WERI-Rb-1 (cell line): ENCODE data around the gene BUD23.
"Not testable (repeated sequence)": the region's sequence is repeated elsewhere in the genome, so short reads cannot be mapped to it uniquely, and the experiment has no call there.

ENCODE experiments used
- DNase-seq: peaks from one replicate; pipeline ENCODE4 v3.0.0-alpha.2; 2020
- H3K27ac ChIP-seq: fragments of 250-450 bp; sonication (Bioruptor Pico); 2 replicates; pipeline ENCODE4 v1.5.1; 2020; ENCODE audit warnings: mild to moderate bottlenecking, moderate library complexity
- H3K27me3 ChIP-seq: fragments of 250-450 bp; sonication (Bioruptor Pico); 2 replicates; pipeline ENCODE4 v1.5.1; 2021; ENCODE audit warnings: mild to moderate bottlenecking, low read depth, moderate library complexity; ENCODE audit not compliant: insufficient read depth, severe bottlenecking
- H3K36me3 ChIP-seq: fragments of 250-450 bp; sonication (Bioruptor Pico); 2 replicates; pipeline ENCODE4 v1.5.1; 2020; ENCODE audit warnings: mild to moderate bottlenecking, moderate library complexity
- H3K4me3 ChIP-seq: 2 replicates; pipeline ENCODE4 v1.5.1; 2011; ENCODE audit warnings: low read depth, mild to moderate bottlenecking, control low read depth, low read length
- H3K9me3 ChIP-seq: fragments of 250-450 bp; sonication (Bioruptor Pico); 2 replicates; pipeline ENCODE4 v1.5.1; 2021; ENCODE audit warnings: mild to moderate bottlenecking, moderate library complexity; ENCODE audit not compliant: severe bottlenecking
- TF ChIP-seq, protein P1 (sequence below): IDR thresholded peaks from 2 replicates; pipeline ENCODE4 v1.5.1; 2011; ENCODE audit warnings: low read depth, mild to moderate bottlenecking, control low read depth, inconsistent platforms, low read length

The BUD23 gene

DNA sequence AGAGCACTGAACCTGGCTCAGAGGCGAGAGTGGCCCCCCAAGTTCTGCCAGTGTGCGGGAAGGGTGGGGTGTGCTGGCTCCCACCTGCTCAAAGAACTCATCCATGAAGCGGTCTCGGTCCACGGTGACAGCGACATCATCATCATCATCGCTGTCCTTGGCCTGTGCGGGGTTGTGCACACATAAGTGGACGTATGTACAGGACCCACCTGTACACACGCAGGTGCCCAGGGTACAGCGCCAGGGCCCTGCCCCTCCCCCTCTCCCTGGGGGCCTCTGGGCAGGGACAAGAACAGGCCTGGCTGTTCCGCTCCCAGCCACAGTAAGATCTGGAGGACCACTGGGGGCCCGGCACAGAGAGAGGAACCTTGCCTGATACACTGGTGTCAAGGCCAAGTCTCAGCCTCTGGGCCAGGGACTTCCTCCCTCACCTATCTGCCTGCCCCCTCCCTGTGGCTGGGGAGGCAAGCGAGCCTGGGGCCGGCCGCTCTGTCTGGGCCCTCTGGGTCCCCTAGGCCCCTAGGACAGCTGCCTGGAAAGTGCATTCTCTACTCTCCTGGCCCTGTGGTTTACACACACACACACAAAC, 25.7 kb downstream of the BUD23 start:
- Histone ChIP-seq H3K27me3 (no peaks in the 10 kb centered on the region), H3K9me3 (no peaks in the 10 kb centered on the region), H3K4me3 (no peak overlapping the region), H3K27ac (peak overlapping the region; percentile 39), H3K36me3 (peaks cover 21% of the 10 kb centered on the region)
- TF ChIP-seq, protein P1, sequence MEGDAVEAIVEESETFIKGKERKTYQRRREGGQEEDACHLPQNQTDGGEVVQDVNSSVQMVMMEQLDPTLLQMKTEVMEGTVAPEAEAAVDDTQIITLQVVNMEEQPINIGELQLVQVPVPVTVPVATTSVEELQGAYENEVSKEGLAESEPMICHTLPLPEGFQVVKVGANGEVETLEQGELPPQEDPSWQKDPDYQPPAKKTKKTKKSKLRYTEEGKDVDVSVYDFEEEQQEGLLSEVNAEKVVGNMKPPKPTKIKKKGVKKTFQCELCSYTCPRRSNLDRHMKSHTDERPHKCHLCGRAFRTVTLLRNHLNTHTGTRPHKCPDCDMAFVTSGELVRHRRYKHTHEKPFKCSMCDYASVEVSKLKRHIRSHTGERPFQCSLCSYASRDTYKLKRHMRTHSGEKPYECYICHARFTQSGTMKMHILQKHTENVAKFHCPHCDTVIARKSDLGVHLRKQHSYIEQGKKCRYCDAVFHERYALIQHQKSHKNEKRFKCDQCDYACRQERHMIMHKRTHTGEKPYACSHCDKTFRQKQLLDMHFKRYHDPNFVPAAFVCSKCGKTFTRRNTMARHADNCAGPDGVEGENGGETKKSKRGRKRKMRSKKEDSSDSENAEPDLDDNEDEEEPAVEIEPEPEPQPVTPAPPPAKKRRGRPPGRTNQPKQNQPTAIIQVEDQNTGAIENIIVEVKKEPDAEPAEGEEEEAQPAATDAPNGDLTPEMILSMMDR: no peak
- no peak for DNase-seq

DNA sequence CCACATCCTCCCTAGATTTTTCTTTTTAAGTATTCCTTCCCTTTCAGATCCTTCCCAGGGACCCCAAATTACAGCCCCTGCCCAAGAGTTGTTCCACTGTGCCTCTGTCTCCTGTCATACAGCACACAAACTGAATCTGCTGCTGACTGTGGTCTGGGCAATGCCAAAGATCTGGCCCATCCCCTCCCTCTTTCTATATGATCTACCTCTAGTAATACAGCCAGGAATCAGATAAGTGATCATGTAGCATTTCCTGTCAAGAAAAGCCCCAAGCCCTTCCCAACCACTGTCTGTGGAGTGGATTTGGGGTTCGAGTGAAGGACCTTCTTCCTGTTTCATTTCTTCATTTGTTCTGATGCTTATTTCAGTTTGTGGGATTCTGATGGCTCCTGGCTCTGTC, 29.4 kb downstream of the BUD23 start:
- H3K9me3 ChIP-seq: no peaks in the 10 kb centered on the region
- no peak for DNase-seq
- no peaks in the 10 kb centered on the region for H3K27me3 ChIP-seq
- TF ChIP-seq, protein P1: no peak
- H3K4me3 ChIP-seq: no peak overlapping the region
- no peak overlapping the region for H3K27ac ChIP-seq
- peaks cover 25% of the 10 kb centered on the region for H3K36me3 ChIP-seq

DNA sequence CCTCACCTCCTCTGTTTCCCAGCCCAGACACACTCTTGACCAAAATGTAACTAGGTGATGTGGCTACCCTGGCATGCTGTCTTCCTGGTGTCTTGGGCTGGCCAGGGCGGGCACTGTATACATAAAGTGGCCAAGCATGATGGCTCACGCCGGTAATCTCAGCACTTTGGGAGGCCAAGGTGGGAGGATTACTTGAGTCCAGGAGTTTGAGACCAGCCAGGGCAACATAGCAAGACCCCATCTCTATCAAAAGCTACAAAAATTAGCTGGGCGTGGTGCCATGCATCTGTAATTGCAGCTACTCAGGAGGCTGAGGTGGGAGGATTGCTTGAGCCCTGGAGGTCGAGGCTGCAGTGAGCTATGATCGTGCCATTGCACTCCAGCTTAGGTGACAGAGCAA, 29.9 kb downstream of the BUD23 start:
- H3K4me3 ChIP-seq, H3K9me3 ChIP-seq, H3K27me3 ChIP-seq, DNase-seq, H3K27ac ChIP-seq: not testable (repeated sequence)
- H3K36me3 ChIP-seq: peaks cover 25% of the 10 kb centered on the region

DNA sequence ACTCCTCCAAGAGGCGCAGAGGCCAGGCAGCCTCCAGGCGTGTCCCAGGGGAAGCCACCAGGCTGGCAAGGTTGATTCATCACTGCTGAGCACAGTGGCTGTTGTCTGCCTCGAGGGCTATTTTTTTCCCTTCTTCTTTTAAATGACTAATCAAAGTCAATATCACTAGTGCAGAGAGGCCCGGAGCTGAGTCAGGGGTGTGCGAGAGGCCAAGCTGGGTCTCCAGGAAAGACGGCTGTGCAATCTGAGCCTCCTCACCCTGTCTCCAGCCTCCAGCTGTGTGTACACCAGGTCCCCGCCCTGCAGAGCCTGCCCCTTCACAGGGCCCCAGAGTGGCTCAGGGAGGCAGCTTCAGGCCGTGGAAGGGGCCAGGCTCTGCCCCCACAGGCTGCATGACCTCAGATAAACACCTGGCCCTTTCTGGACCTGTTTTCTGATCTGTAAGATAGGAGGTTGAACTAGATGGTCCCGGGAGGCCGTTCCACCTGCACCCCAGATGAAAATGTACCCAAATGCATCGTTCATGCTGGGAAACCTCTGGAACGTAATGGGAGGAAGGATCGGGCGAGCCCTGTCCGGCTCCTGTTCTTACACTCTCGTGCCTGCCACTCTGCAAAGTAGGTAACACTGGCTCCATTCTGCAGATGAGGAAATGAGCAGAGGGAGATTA, 32.4 kb downstream of the BUD23 start:
- Histone ChIP-seq H3K36me3 (peaks cover 17% of the 10 kb centered on the region), H3K27me3 (no peaks in the 10 kb centered on the region), H3K4me3 (no peak overlapping the region), H3K9me3 (no peaks in the 10 kb centered on the region), H3K27ac (peak overlapping the region; percentile 77)
- TF ChIP-seq, protein P1: no peak
- peak; percentile 56 for DNase-seq

DNA sequence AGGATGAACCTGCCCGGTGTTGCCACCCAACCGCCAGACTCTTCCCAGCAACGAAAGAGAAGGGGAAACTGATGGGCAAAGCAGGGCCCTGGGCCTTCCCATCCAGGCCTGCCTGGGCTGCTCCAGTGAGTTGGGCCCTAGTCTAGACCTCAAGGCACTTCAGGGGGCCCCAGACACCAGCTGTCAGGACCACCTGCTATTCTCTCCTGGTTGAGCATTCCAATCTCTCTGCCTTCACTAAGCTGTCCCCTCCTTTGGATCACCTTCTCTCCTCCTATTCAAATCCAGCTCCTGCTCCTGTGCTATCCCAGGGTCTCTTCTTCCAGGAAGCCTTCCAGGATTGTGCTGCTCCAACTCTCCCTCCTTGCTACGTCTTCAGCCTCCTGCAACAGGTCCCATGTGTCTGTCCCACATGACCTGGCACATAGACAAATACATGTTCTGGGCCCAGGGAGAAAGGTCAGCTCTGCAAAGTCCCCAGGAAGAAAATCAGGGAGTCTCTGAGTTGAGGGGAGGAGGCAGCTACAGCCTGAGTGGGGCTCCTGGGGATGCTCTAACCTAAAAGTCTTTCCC, 33.0 kb downstream of the BUD23 start:
- no peak for DNase-seq
- TF ChIP-seq, protein P1: no peak
- H3K36me3 ChIP-seq: peaks cover 17% of the 10 kb centered on the region
- no peaks in the 10 kb centered on the region for H3K27me3 ChIP-seq
- peak overlapping the region; percentile 77 for H3K27ac ChIP-seq
- no peak overlapping the region for H3K4me3 ChIP-seq
- no peaks in the 10 kb centered on the region for H3K9me3 ChIP-seq

DNA sequence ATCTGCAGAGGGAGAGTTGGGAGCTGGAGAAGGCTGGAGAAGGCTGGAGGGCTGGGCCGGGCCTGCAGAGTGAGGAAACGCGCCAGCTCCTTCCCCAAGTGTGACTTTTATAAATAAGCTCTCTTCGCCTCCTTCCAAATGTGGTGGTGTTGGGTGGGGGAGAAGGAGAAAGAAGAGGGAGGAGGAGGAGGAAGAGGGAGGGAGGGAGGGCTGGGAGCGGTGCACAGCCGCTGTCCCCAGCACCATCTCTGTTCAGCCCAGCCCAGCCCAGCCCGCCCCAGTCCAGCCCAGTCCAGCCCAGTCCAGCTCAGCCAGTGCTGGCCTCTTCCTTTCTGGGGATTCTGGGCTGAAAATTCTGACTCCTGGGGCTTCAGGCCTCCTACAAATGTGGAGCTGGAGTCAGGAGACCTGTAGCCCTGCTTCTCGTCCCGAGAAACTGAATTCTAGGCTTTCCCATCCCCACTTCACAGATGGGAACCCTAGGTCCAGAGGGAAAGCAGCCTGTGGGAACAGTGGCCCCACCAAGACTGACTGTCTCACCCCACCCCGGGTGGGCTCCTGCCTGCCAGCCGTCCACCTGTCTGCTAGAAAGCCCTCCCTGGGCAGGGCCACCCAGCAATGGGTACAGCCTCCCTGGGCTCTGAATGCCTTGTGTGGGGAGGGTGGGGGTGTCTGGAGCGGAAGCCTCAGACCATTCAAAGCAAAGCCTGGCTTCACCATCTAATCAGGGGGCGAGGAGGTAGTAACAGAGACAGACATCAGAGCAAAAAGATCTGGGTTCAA, 33.8 kb downstream of the BUD23 start:
- Histone ChIP-seq H3K36me3 (peaks cover 17% of the 10 kb centered on the region), H3K27ac (peak overlapping the region; percentile 77), H3K4me3 (no peak overlapping the region), H3K9me3 (no peaks in the 10 kb centered on the region), H3K27me3 (no peaks in the 10 kb centered on the region)
- DNase-seq: no peak
- TF ChIP-seq, protein P1: no peak
